ENCODE data around the gene PPP2R2C.
A peak's percentile ranks its signal among the peaks of the same experiment; 100 is the strongest.

The PPP2R2C gene

GRCh38 chr4:6381571-6382123 is 90.8 kb downstream of the PPP2R2C start:
- DNase-seq (ENCODE audit: low spot score), result no peak
- Histone ChIP-seq H3K4me1 (ENCODE audit: control insufficient read depth in 2 of 2, insufficient read depth in 1 of 2, low read depth in 1 of 2, low read length in 2 of 2) (peaks cover 0 to 25% of the 10 kb centered on the region in 2 donors), H3K79me1 (ENCODE audit: low read depth, low read length) (no peaks in the 10 kb centered on the region), H2AK5ac (ENCODE audit: low read depth, low read length) (peak overlapping the region; percentile 38), H4K91ac (ENCODE audit: low read depth, low read length, poor library complexity) (no peak overlapping the region), H3K18ac (ENCODE audit: low read length) (no peak overlapping the region), H2BK5ac (ENCODE audit: low read length) (no peak overlapping the region), H3K14ac (ENCODE audit: low read length) (no peak overlapping the region), H2BK12ac (ENCODE audit: low read length) (no peak overlapping the region), H2AFZ (ENCODE audit: low read length) (no peak overlapping the region), H2BK15ac (ENCODE audit: low read length) (no peak overlapping the region), H3K36me3 (replicated peaks in 1 of 2; ENCODE audit: control insufficient read depth in 2 of 2, insufficient read depth in 2 of 2, low read length in 2 of 2) (no peaks in the 10 kb centered on the region), H3K9me3 (replicated peaks in 1 of 2; ENCODE audit: control insufficient read depth in 2 of 2, insufficient read depth in 1 of 2, low read depth in 1 of 2, low read length in 2 of 2) (no peaks in the 10 kb centered on the region), H3K4ac (ENCODE audit: low read length) (no peak overlapping the region), H3K9ac (ENCODE audit: low read depth, low read length, poor library complexity) (no peak overlapping the region), H2BK120ac (ENCODE audit: low read depth, low read length) (no peak overlapping the region), H3K27ac (replicated peaks; ENCODE audit: low read length) (no peak overlapping the region), H4K8ac (ENCODE audit: low read depth, low read length) (no peak overlapping the region), H3K4me3 (ENCODE audit: low read length in 2 of 2) (no peak overlapping the region), H3K23ac (ENCODE audit: low read depth, low read length, poor library complexity) (no peak overlapping the region), H3K27me3 (ENCODE audit: control insufficient read depth in 3 of 3, insufficient read depth in 3 of 3, low read depth in 1 of 3, low read length in 3 of 3) (peaks cover 0 to 29% (median 0%) of the 10 kb centered on the region in 3 experiments), H3K4me2 (ENCODE audit: insufficient read depth, low read length, poor library complexity, severe bottlenecking) (no peak overlapping the region)
- no CpG with 5 or more reads among the region's 4 CpGs for WGBS, 2 donors (ENCODE audit: extremely low coverage in 2 of 2, insufficient read length in 2 of 2, insufficient replicate concordance in 1 of 2)

GRCh38 chr4:6380746-6381410 is 91.5 kb downstream of the PPP2R2C start:
- H3K4me3 ChIP-seq (ENCODE audit: low read length in 2 of 2), result no peak overlapping the region
- H3K4ac ChIP-seq (ENCODE audit: low read length), result no peak overlapping the region
- H2BK120ac ChIP-seq (ENCODE audit: low read depth, low read length), result no peak overlapping the region
- H3K9me3 ChIP-seq (replicated peaks in 1 of 2; ENCODE audit: control insufficient read depth in 2 of 2, insufficient read depth in 1 of 2, low read depth in 1 of 2, low read length in 2 of 2), result no peaks in the 10 kb centered on the region
- peak overlapping the region; percentile 42 for H2BK15ac ChIP-seq (ENCODE audit: low read length)
- no peak overlapping the region for H3K9ac ChIP-seq (ENCODE audit: low read depth, low read length, poor library complexity)
- peaks cover 0 to 30% (median 0%) of the 10 kb centered on the region in 3 experiments for H3K27me3 ChIP-seq (ENCODE audit: control insufficient read depth in 3 of 3, insufficient read depth in 3 of 3, low read depth in 1 of 3, low read length in 3 of 3)
- DNase-seq (ENCODE audit: low spot score), result no peak
- peak overlapping the region; percentile 6 for H3K14ac ChIP-seq (ENCODE audit: low read length)
- H2AFZ ChIP-seq (ENCODE audit: low read length), result no peak overlapping the region
- no peaks in the 10 kb centered on the region for H3K36me3 ChIP-seq (replicated peaks in 1 of 2; ENCODE audit: control insufficient read depth in 2 of 2, insufficient read depth in 2 of 2, low read length in 2 of 2)
- no peak overlapping the region for H2BK5ac ChIP-seq (ENCODE audit: low read length)
- H3K18ac ChIP-seq (ENCODE audit: low read length), result peak overlapping the region; percentile 48
- no peak overlapping the region for H3K4me2 ChIP-seq (ENCODE audit: insufficient read depth, low read length, poor library complexity, severe bottlenecking)
- H2BK12ac ChIP-seq (ENCODE audit: low read length), result no peak overlapping the region
- H3K79me1 ChIP-seq (ENCODE audit: low read depth, low read length), result no peaks in the 10 kb centered on the region
- H2AK5ac ChIP-seq (ENCODE audit: low read depth, low read length), result peak overlapping the region; percentile 38
- peaks cover 0 to 25% of the 10 kb centered on the region in 2 donors for H3K4me1 ChIP-seq (ENCODE audit: control insufficient read depth in 2 of 2, insufficient read depth in 1 of 2, low read depth in 1 of 2, low read length in 2 of 2)
- WGBS, 2 donors (ENCODE audit: extremely low coverage in 2 of 2, insufficient read length in 2 of 2, insufficient replicate concordance in 1 of 2), result no CpG with 5 or more reads among the region's 21 CpGs
- peak overlapping the region; percentile 15 for H4K91ac ChIP-seq (ENCODE audit: low read depth, low read length, poor library complexity)
- H3K27ac ChIP-seq (replicated peaks; ENCODE audit: low read length), result no peak overlapping the region
- no peak overlapping the region for H3K23ac ChIP-seq (ENCODE audit: low read depth, low read length, poor library complexity)
- no peak overlapping the region for H4K8ac ChIP-seq (ENCODE audit: low read depth, low read length)

- WGBS, 2 donors (ENCODE audit: extremely low coverage in 2 of 2, insufficient read length in 2 of 2, insufficient replicate concordance in 1 of 2), result no CpG with 5 or more reads among the region's 24 CpGs
- H3K27ac ChIP-seq (replicated peaks; ENCODE audit: low read length), result no peak overlapping the region
- H3K23ac ChIP-seq (ENCODE audit: low read depth, low read length, poor library complexity), result no peak overlapping the region
- H2BK12ac ChIP-seq (ENCODE audit: low read length), result no peak overlapping the region
- no peak overlapping the region for H3K4ac ChIP-seq (ENCODE audit: low read length)
- peak overlapping the region; percentile 43 for H2BK5ac ChIP-seq (ENCODE audit: low read length)
- peaks cover 0 to 1% of the 10 kb centered on the region in 2 donors for H3K9me3 ChIP-seq (replicated peaks in 1 of 2; ENCODE audit: control insufficient read depth in 2 of 2, insufficient read depth in 1 of 2, low read depth in 1 of 2, low read length in 2 of 2)
- H3K79me1 ChIP-seq (ENCODE audit: low read depth, low read length), result no peaks in the 10 kb centered on the region
- no peak overlapping the region for H3K4me3 ChIP-seq (ENCODE audit: low read length in 2 of 2)
- peak overlapping the region; percentile 88 for H3K18ac ChIP-seq (ENCODE audit: low read length)
- peak overlapping the region; percentile 50 for H3K14ac ChIP-seq (ENCODE audit: low read length)
- peaks cover 0 to 31% (median 0%) of the 10 kb centered on the region in 3 experiments for H3K27me3 ChIP-seq (ENCODE audit: control insufficient read depth in 3 of 3, insufficient read depth in 3 of 3, low read depth in 1 of 3, low read length in 3 of 3)
- no peaks in the 10 kb centered on the region for H3K36me3 ChIP-seq (replicated peaks in 1 of 2; ENCODE audit: control insufficient read depth in 2 of 2, insufficient read depth in 2 of 2, low read length in 2 of 2)
- H2BK15ac ChIP-seq (ENCODE audit: low read length), result peak overlapping the region; percentile 38
- H4K91ac ChIP-seq (ENCODE audit: low read depth, low read length, poor library complexity), result no peak overlapping the region
- no peak overlapping the region for H3K4me2 ChIP-seq (ENCODE audit: insufficient read depth, low read length, poor library complexity, severe bottlenecking)
- peak overlapping the region; percentile 73 for H3K9ac ChIP-seq (ENCODE audit: low read depth, low read length, poor library complexity)
- peak overlapping the region; percentile 56 for H2AK5ac ChIP-seq (ENCODE audit: low read depth, low read length)
- H2BK120ac ChIP-seq (ENCODE audit: low read depth, low read length), result no peak overlapping the region
- no peak for DNase-seq (ENCODE audit: low spot score)
- H3K4me1 ChIP-seq (ENCODE audit: control insufficient read depth in 2 of 2, insufficient read depth in 1 of 2, low read depth in 1 of 2, low read length in 2 of 2), result peaks cover 0 to 25% of the 10 kb centered on the region in 2 donors
- H4K8ac ChIP-seq (ENCODE audit: low read depth, low read length), result no peak overlapping the region
- no peak overlapping the region for H2AFZ ChIP-seq (ENCODE audit: low read length)
Measured at GRCh38 chr4:6379767-6380745, 92.4 kb downstream of the PPP2R2C start.

Measured in neuronal stem cell (in vitro differentiated cells).